K562 (cell line): ENCODE results near the gene ZNF264. TPM values are rescaled to one million over a fixed set of nuclear protein-coding genes. Genes with fewer than 3 reads are reported as not detected.

Experiments
- ATAC-seq: fragments of 200-7000 bp; cut with Tn5 transposase; 3 replicates; pipeline ENCODE4 v1.9.1; 2020; ENCODE audit warnings: moderate library complexity
- BruUV-seq: library from RNA; stranded (reverse); fragments of 400-500 nt; replicated peaks from 2 replicates; lab custom pipeline; 2021; lab: Mats Ljungman, UMichigan
- CTCF ChIA-PET: fragments of 300-600 bp; formaldehyde crosslinking; extraction: SDS; loops from one replicate; lab custom pipeline; 2021; ENCODE audit warnings: low intra/inter-chr PET ratio; lab: Yijun Ruan, JAX
- POLR2A ChIA-PET: fragments of 300-600, 350-650 bp; sonication (Branson Sonifier 250); formaldehyde crosslinking; extraction: SDS; loops from one replicate; lab custom pipeline; 2021; ENCODE audit warnings: antibody characterized with exemption, inconsistent platforms; lab: Yijun Ruan, JAX
- DNase-seq, 4 experiments: peaks; one replicate each; pipeline versions ENCODE4 v3.0.0 to v3.0.0-alpha.2; 2011 to 2018; ENCODE audit warnings: low spot score in 3 of 4, mixed read lengths in 3 of 4; ENCODE audit errors: extremely low read depth in 1 of 4
- FAIRE-seq: peaks from 2 replicates; lab custom pipeline; 2011; peaks lifted over from hg19 to GRCh38; lab: Jason Lieb, UNC
- H2AFZ ChIP-seq: 2 replicates; pipeline ENCODE4 v1.6.0; 2011; ENCODE audit warnings: low read depth, low read length, control low read depth, inconsistent platforms
- H3K27ac ChIP-seq: fragments of 200-600 bp; 3 replicates; pipeline ENCODE4 v1.8.0; 2011; ENCODE audit warnings: low read depth, mild to moderate bottlenecking, control low read depth, inconsistent platforms, low read length, moderate library complexity, mixed read lengths; ENCODE audit errors: extremely low read depth
- H3K27me3 ChIP-seq, 2 experiments: fragments of 300-600 bp in 1 of 2; 2 replicates in 1 of 2; 3 replicates in 1 of 2; pipeline versions ENCODE4 v1.6.0 to v1.8.0; 2011; ENCODE audit warnings: inconsistent platforms in 2 of 2, low read length in 2 of 2, mild to moderate bottlenecking in 1 of 2, mixed read lengths in 1 of 2, moderate library complexity in 1 of 2; ENCODE audit not compliant: control insufficient read depth in 2 of 2, insufficient read depth in 2 of 2
- H3K36me3 ChIP-seq: fragments of 300-600 bp; 3 replicates; pipeline ENCODE4 v1.8.0; 2011; ENCODE audit warnings: mild to moderate bottlenecking, low read length, inconsistent platforms; ENCODE audit not compliant: control insufficient read depth, insufficient read depth
- H3K4me1 ChIP-seq, 2 experiments: fragments of 200-600 bp in 1 of 2; replicated peaks in 1 of 2; 2 replicates in 1 of 2; 3 replicates in 1 of 2; pipeline versions ENCODE4 v1.5.1 to v1.8.0; 2011; ENCODE audit warnings: inconsistent platforms in 2 of 2, low read length in 2 of 2, mild to moderate bottlenecking in 1 of 2, mixed read lengths in 1 of 2, moderate library complexity in 1 of 2; ENCODE audit not compliant: control insufficient read depth in 2 of 2, insufficient read depth in 2 of 2
- H3K4me2 ChIP-seq: 2 replicates; pipeline ENCODE4 v1.6.1; 2011; ENCODE audit warnings: low read length, control low read depth, inconsistent platforms, mixed read lengths; ENCODE audit not compliant: insufficient read depth
- H3K4me3 ChIP-seq: fragments of 200-600 bp; sonication (generic), shearing (Covaris generic); 2 replicates; pipeline ENCODE4 v1.5.1; 2016; ENCODE audit warnings: control low read depth, inconsistent platforms
- H3K79me2 ChIP-seq: fragments of 200-600 bp; 3 replicates; pipeline ENCODE4 v1.8.0; 2011; ENCODE audit warnings: low read length, inconsistent platforms; ENCODE audit not compliant: control insufficient read depth, insufficient read depth
- H3K9ac ChIP-seq, 2 experiments: 2 replicates each; pipeline versions ENCODE4 v1.6.0 to v1.6.1; 2011; ENCODE audit warnings: low read depth in 2 of 2, low read length in 2 of 2, control low read depth in 1 of 2, inconsistent platforms in 1 of 2, mild to moderate bottlenecking in 1 of 2, mixed read lengths in 1 of 2; ENCODE audit not compliant: insufficient read depth in 1 of 2
- H3K9me1 ChIP-seq: one replicate; pipeline ENCODE4 v1.6.0; 2011; ENCODE audit warnings: inconsistent platforms, mild to moderate bottlenecking, low read length, moderate library complexity; ENCODE audit not compliant: control insufficient read depth, insufficient read depth
- H3K9me3 ChIP-seq: replicated peaks from 2 replicates; pipeline ENCODE4 v1.5.1; 2011; ENCODE audit warnings: low read depth, low read length, inconsistent platforms; ENCODE audit not compliant: control insufficient read depth, insufficient read depth
- H4K20me1 ChIP-seq: replicated peaks from 2 replicates; pipeline ENCODE4 v1.6.1; 2011; ENCODE audit warnings: low read length, inconsistent platforms, mixed read lengths; ENCODE audit not compliant: control insufficient read depth, insufficient read depth
- FOXK1 ChIP-seq: sonication (generic); formaldehyde crosslinking; IDR thresholded peaks from 2 replicates; pipeline ENCODE4 v1.8.0; 2022; ENCODE audit warnings: missing genetic modification reagents, mild to moderate bottlenecking, borderline replicate concordance
- WGBS: fragments of 100-300 bp; shearing (Covaris generic); methylation state at CpG from one replicate; pipeline ENCODE4 v1.1.6; 2016; ENCODE audit warnings: low coverage, mixed read lengths; ENCODE audit not compliant: insufficient coverage; ENCODE audit errors: missing lambda C conversion rate; 5-methylcytosine and 5-hydroxymethylcytosine counted together
- in situ Hi-C: fragments of 300-500 bp; cut with MboI; formaldehyde crosslinking; loops from 4 replicates; pipeline ENCODE4 v1.15.0; 2018; ENCODE audit warnings: inconsistent platforms, mixed read lengths
- intact Hi-C: fragments of 100-400 bp; cut with micrococcal nuclease; formaldehyde crosslinking; loops from 2 replicates; pipeline ENCODE4 v1.14.2; 2022
- polyA plus RNA-seq, 8 experiments: library from polyadenylated mRNA; depleted of rRNA in 4 of 8; stranded (reverse) in 5 of 8; unstranded in 3 of 8; fragments of >200 nt; fragmentation: Nextera tagmentation in 2 of 8; fragmentation: Illumina TruSeq in 1 of 8; extraction: Ambion mirVana in 2 of 8; extraction: Trizol in 1 of 8; gene quantifications; 2 replicates each; pipeline versions ENCODE4 v1.2.1 to v1.2.3, GENCODE V29; 2011 to 2014; ENCODE audit warnings: inconsistent platforms in 1 of 8, missing spikeins in 1 of 8
- total RNA-seq, 7 experiments: library from RNA; depleted of rRNA in 6 of 7; stranded (reverse); fragments of >200 nt in 6 of 7; fragmentation: Illumina TruSeq in 2 of 7; extraction: Trizol in 2 of 7; gene quantifications; 2 replicates each; pipeline versions ENCODE4 v1.2.1 to v1.2.3, GENCODE V29; 2011 to 2021; ENCODE audit warnings: low replicate concordance in 1 of 7
- TF ChIP-seq, protein P1 (sequence below): sonication (generic); formaldehyde crosslinking; IDR thresholded peaks from 2 replicates; pipeline ENCODE4 v1.8.0; 2022; ENCODE audit warnings: mild to moderate bottlenecking, missing genetic modification reagents

ZNF264 gene
- total and polyA plus RNA-seq, 9 of the 15 experiments (the other 6 are each of a cell fraction or from before 2014, with no cell fraction given), result 0.08 to 7.9 (median 1.3) TPM

DNA sequence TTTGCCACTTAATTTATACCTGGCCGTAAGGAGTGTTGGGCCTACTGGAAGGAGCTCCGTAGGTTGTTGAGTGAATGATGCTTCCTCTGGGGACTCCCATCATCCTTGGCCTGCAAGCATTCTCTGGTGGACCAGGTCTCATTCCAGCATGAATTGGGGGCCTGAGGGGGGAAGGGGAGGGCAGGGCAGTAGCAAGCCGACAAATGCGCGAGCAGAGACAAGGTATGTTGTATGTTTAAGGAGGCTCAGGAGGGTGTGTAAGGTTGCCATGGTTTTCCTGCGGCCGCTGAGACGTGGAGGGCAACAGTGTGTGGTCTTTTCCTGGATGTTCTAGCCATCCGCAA lies 749 bp downstream of the ZNF264 start:
- Histone ChIP-seq H3K79me2 (peaks cover 9% of the 10 kb centered on the region; the same call in 2 of the 3 replicates), H3K4me2 (peak overlapping the region; percentile 84), H3K9me1 (no peaks in the 10 kb centered on the region), H2AFZ (peak overlapping the region; percentile 99), H3K9ac (peak overlapping the region; percentile 67 to 86; a peak in 3 of 4 replicates), H3K27ac (peak overlapping the region; percentile 70; the same call in 1 of the 3 replicates), H3K36me3 (0 out of 3 replicates have a peak, but pooled peaks cover 2% of the 10 kb centered on the region), H3K27me3 (no peaks in the 10 kb centered on the region), H3K4me3 (peak overlapping the region; percentile 61), H3K4me1 (peaks cover 3 to 11% of the 10 kb centered on the region in 2 experiments; a peak in 3 of 5 replicates), H4K20me1 (no peaks in the 10 kb centered on the region), H3K9me3 (peaks cover 11% of the 10 kb centered on the region)
- ChIA-PET POLR2A (no interaction called here), CTCF (no interaction called here)
- 12% methylated on average over 6 of the region's 9 CpGs for WGBS
- intact Hi-C loops, result no loop called here
- BruUV-seq, result no TSS peak
- ATAC-seq (no peak; the same call in 2 of the 3 replicates), DNase-seq (no peak), FAIRE-seq (no peak)
- in situ Hi-C loops, result no loop called here
- no peak for TF ChIP-seq FOXK1 (CRISPR knock-in tag)
- TF ChIP-seq, protein P1, sequence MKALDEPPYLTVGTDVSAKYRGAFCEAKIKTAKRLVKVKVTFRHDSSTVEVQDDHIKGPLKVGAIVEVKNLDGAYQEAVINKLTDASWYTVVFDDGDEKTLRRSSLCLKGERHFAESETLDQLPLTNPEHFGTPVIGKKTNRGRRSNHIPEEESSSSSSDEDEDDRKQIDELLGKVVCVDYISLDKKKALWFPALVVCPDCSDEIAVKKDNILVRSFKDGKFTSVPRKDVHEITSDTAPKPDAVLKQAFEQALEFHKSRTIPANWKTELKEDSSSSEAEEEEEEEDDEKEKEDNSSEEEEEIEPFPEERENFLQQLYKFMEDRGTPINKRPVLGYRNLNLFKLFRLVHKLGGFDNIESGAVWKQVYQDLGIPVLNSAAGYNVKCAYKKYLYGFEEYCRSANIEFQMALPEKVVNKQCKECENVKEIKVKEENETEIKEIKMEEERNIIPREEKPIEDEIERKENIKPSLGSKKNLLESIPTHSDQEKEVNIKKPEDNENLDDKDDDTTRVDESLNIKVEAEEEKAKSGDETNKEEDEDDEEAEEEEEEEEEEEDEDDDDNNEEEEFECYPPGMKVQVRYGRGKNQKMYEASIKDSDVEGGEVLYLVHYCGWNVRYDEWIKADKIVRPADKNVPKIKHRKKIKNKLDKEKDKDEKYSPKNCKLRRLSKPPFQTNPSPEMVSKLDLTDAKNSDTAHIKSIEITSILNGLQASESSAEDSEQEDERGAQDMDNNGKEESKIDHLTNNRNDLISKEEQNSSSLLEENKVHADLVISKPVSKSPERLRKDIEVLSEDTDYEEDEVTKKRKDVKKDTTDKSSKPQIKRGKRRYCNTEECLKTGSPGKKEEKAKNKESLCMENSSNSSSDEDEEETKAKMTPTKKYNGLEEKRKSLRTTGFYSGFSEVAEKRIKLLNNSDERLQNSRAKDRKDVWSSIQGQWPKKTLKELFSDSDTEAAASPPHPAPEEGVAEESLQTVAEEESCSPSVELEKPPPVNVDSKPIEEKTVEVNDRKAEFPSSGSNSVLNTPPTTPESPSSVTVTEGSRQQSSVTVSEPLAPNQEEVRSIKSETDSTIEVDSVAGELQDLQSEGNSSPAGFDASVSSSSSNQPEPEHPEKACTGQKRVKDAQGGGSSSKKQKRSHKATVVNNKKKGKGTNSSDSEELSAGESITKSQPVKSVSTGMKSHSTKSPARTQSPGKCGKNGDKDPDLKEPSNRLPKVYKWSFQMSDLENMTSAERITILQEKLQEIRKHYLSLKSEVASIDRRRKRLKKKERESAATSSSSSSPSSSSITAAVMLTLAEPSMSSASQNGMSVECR (CRISPR knock-in tag), result 0 out of 2 replicates have a peak, but pooled peaks have one; percentile 0
